Sciatic nerve (tissue), 2 donors: ENCODE measurements around the gene RASSF1. TPM values are rescaled to one million over a fixed set of nuclear protein-coding genes. Genes with fewer than 3 reads are reported as not detected.

ENCODE experiments used
- ATAC-seq: fragments of 200-7000 bp; cut with Tn5 transposase; one replicate; pipeline ENCODE4 v1.9.1; 2020; ENCODE audit warnings: mild to moderate bottlenecking, moderate library complexity
- DNase-seq: peaks from one replicate; pipeline ENCODE4 v3.0.0-alpha.2; 2020; ENCODE audit warnings: low spot score
- intact Hi-C: fragments of 100-400 bp; cut with DNase I; formaldehyde crosslinking; loops from one replicate; pipeline ENCODE4 v1.14.2; 2022
- total RNA-seq: library from RNA; stranded (reverse); fragmentation: NEBNext Ultra II Directional; extraction: Animal tissue kit (Norgen Biotek cat#: 25700); gene quantifications from one replicate; pipeline ENCODE4 v1.2.1, GENCODE V29; 2021
- donor health status: DM: no; HTN: no; CAD: no.
- donor health status: DM: no; HTN: no; CAD: no.

Gene RASSF1
- total RNA-seq, 1 donor from 2014 or later: 51.0 TPM

DNA sequence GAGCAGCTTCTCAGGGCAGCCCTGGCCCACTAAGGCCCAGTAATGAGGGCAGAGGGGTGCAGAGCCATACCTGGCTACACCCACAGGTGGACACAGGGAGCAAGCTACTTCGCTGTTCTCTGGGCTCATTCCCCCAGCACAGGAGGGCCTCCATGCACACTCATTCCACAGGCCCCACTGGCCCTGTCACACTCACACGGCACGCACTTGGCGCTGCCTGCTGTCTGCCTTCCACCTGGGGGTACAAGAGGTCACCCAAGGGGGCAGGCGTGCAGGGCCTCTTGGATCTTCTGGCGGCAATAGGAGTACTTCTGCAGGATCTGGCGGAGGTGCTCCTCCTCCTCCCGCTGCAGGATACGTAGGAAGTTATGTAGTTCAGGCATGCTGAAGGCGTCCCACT is 10.3 kb downstream of the RASSF1 start:
- no peak for DNase-seq

GRCh38 chr3:50327943-50328691 is 12.5 kb downstream of the RASSF1 start, which contains the start of gene TUSC2:
TUSC2 (minus strand) TSS chr3:50328223; CDS start chr3:50328099, 124 bp downstream.
- DNase-seq (peak; percentile 98), ATAC-seq (peak; percentile 91)
- intact Hi-C loops: no loop called here

More for the DNA sequence above, 10.3 kb downstream of the RASSF1 start:
- no peak for ATAC-seq
- intact Hi-C loops: no loop called here

DNA sequence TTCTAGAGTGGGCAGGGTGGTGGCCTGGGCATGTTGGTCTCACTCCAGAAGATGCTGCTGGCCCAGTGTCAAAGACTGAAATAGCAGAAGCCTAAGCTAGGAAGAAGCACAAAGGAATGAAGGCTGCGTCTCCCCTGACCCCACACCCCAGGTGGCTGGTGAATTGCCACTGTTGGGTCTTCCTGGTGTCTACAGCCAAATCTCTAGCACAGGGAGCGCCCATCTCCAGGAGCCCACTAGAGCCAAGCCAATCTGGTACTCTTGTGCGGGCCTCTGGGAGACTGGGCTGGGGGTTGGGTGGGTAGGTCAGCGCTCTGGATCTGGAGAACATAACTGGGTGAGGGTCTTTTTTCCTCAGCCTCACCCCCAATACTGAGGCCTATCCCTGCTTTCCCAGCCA is 13.5 kb downstream of the RASSF1 start:
- ATAC-seq (no peak), DNase-seq (no peak)
- intact Hi-C loops: no loop called here

DNA sequence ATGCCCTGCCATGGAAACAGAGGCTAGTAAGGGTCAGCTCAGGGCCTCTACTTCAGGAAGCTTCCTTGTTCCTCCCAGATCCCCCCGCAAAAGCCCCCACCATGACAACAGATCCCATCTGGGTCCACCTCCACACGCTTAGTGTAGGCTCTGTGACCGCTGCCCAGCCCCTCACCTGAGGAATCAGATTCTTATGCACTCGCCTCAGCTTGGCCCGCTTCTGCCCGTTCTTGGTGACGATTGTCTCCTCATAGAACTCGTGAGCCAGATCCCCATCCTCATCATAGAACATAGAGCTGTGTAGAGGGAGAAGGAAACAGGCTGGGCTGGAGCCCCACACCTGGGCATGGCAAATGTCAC is 14.5 kb downstream of the RASSF1 start:
- DNase-seq (no peak), ATAC-seq (no peak)
- intact Hi-C loops: no loop called here

GRCh38 chr3:50325497-50326181 is 15.0 kb downstream of the RASSF1 start:
- intact Hi-C loops: no loop called here
- ATAC-seq (no peak), DNase-seq (no peak)

DNA sequence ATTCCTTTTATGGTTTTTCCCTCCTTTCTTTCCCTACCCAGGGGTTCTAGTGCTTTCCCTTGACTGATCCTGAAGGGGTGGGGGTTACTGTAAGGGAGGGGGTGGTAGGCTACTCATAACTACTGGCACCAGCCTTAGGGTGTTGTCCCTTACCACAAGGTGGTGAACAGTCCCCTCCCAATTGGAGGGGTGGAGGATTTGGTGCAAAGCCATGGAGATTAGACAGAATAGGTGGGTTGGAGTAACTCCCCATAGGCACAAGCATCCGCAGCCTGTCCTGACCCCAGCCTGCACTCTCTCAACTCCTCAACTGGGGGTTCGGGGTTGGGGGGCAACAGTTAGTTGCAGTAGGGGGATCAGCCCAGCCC is 15.5 kb downstream of the RASSF1 start:
- ATAC-seq: no peak
- no peak for DNase-seq
- intact Hi-C loops: no loop called here

GRCh38 chr3:50324351-50325112 is 16.1 kb downstream of the RASSF1 start:
- ATAC-seq (no peak), DNase-seq (peak; percentile 85)
- intact Hi-C loops: no loop called here

- ATAC-seq (no peak), DNase-seq (no peak)
- intact Hi-C loops: no loop called here
Measured at GRCh38 chr3:50323614-50324199, 16.9 kb downstream of the RASSF1 start.

- DNase-seq (no peak), ATAC-seq (no peak)
- intact Hi-C loops: no loop called here
Measured at GRCh38 chr3:50323092-50323600, 17.5 kb downstream of the RASSF1 start.

- peak; percentile 81 for DNase-seq
- ATAC-seq: peak; percentile 8
- intact Hi-C loops: no loop called here
Measured at GRCh38 chr3:50322386-50323091, 18.1 kb downstream of the RASSF1 start, which contains the start of gene HYAL2. HYAL2 (minus strand) TSS chr3:50322745; CDS start chr3:50320489, 2,256 bp downstream.

DNA sequence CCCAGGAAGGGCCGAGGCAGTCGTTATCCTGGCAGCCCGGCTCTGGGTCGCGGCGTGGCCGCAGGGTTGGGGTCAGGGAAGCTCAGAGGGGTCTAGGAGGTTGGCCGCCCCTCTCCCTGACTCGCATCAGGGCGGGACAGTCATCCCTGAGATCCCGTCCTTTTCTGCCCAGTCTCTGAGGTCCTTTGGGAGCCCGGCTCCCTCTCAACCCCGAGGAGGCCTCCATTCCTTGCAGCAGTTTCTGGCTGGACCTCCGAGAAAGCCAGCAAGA is 18.6 kb downstream of the RASSF1 start:
- DNase-seq: no peak
- intact Hi-C loops: no loop called here
- no peak for ATAC-seq

DNA sequence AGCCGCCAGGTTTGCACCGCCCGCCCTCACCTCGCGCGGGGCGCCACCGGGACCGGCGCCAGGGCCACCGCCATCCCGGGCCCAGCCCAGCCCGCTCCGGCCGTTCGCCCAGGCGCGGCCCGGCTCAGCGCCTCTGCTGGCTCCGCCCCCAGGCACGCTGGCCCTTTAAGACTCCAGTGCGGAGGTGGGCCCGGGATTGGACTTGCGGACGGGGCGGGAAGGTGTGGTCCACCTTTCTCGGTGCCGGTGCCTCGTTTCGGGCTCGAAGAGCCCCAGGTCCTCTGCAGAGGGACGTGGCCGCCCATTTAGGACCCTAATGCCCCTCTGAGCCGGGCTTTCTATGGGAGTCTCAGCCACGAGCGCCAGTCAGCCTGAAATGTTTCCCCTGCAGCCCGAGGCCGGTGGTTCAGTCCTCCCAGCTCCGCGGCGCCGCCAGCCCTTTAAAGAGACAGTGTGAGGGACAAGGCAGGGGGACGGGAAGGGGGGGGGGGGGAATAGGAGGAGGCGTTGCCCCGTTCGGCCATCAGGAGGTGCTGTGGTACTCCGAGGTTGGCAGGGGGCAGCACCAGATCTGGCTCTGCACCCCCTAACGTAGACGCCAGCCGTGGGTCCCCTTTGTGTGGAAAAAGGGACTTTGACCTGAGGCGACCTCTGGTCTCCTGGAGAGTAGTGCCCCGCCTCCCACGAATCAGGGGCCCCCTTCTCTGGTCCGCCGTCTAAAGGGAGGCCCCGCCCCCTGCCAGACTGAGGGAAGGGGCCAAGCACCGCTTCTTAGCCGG is 19.1 kb downstream of the RASSF1 start:
- intact Hi-C loops: no loop called here

DNA sequence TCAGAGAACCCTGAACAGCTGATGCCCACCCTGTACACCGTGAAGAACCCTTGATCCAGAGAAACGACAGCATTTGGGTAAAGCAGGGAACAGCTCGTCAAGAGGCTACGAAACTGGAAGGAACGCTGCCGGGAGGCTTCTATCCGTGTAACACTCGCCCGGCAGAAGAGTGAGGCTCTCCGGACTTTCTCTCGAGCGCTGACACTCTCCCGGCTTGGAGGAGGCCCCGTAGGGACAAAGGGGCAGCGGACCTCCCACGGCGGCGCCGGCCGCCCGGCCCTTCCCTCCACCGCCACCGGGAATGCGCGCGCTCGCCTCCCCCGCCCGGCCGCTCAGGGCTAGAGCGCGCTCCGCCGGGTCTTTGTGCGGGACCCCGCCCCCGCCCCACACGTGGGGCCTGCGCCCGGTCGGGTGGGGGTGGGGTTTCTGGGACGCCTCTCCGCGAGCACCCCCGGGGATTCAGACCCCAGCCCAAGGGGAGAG is 19.7 kb downstream of the RASSF1 start:
- DNase-seq (peak; percentile 89), ATAC-seq (peak; percentile 55)
- intact Hi-C loops: no loop called here

More for the DNA sequence above, 19.1 kb downstream of the RASSF1 start:
- DNase-seq: peak; percentile 93
- ATAC-seq: peak; percentile 84

DNA sequence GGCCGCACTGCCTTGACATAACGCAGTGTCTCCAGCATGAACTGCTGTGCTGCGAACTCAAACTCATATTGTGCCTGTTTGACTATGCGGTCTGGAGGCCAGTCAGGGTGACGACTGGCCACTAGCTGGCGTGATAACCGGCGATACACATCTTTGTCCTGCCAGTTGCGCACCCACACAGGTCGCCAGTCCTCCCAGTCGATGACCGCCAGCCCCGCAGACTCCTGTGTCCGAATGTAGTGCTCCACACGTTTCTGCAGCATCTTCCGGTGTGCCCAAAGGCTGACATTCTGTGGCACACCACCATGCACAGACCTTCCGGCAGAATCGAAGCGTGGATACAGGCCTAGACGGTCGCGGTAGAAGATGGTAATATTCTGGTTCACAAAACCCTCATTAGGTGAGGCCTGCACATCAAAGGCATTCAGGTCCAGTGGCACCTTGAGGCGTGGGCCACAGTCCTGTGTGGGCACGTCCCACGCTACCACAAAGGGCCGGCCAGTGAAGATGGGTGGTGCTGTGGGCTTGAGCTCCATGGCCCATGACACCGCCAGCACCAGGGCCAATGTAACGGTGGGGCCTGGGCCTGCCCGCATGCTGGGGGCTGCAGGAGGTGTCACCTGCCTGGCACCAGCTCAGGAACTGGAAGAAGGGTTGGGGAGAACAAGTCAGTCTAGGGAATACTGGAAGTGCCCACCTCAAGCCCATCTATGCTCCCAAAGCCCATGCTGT is 20.6 kb downstream of the RASSF1 start:
- no peak for ATAC-seq
- no peak for DNase-seq
- intact Hi-C loops: no loop called here

DNA sequence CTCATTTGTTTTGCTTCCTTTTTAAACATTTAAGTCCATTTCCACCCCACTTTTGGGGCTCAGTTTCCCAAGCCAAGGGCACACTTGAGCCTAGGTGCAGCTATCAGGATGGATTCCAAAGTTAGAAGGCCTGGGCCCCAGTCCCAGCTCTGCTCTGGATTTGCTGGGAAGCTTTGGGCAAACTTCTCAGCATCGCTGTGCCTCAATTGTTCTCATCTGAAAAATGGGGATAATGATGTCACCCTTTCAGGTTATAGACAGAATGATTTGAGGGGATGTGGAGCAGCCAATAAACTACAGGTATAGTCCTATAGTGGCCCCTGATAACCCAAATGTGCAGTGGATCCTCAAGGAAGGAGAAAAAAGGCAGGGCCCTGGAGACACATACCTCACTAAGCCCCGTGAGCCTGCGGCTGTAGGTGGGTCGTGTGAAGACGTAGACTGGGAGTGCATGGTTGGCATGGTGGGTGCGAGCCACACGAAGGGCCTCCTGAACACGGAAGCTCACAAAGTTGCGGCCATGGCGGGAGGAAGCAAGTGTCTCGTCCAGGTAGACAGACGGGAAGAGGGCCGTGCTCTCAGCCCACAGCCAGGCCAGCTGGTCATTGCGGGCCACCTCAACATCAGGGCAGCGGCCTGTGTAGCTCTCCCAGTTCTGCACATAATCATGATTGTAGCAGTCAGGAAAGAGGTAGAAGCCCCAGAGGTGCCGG is 21.3 kb downstream of the RASSF1 start:
- intact Hi-C loops: no loop called here
- ATAC-seq (no peak), DNase-seq (no peak)

- DNase-seq: no peak
- no peak for ATAC-seq
- intact Hi-C loops: no loop called here
Measured at GRCh38 chr3:50318615-50319014, 22.0 kb downstream of the RASSF1 start.

DNA sequence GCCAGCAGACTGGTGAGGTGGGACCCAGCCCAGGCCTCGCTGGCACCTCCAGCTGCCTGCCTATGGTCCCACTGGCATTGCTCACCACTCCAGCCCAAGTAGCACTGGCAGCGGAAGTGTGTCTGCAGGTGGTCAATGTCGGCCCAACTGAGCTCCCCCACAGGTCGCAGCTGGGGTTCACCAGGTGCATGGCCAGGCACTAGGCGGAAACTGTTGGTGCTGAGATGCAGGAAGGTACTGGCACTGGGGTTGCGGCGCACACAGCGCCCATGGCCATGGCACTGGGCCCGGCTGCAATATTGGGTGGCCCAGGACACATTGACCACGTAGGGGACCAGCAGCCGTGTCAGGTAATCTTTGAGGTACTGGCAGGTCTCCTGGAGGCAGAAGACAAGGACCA is 22.5 kb downstream of the RASSF1 start:
- ATAC-seq (no peak), DNase-seq (no peak)
- intact Hi-C loops: no loop called here
